SU-DHL-6 (cell line): ENCODE measurements around the gene COPS4.

ENCODE experiments used
- CTCF ChIP-seq: fragments of 200-600 bp; sonication (generic); IDR thresholded peaks from one replicate; pipeline ENCODE4 v1.5.1; 2017; ENCODE audit warnings: antibody characterized with exemption, mild to moderate bottlenecking, low read length, moderate library complexity; ENCODE audit not compliant: insufficient read depth, poor library complexity, severe bottlenecking
- EZH2phosphoT487 ChIP-seq: fragments of 200-600 bp; sonication (generic), shearing (Covaris generic); conservative IDR thresholded peaks from 2 replicates; pipeline ENCODE4 v1.6.1; 2018; ENCODE audit warnings: mild to moderate bottlenecking, antibody characterized with exemption, low read length, moderate library complexity, mixed read lengths

DNA sequence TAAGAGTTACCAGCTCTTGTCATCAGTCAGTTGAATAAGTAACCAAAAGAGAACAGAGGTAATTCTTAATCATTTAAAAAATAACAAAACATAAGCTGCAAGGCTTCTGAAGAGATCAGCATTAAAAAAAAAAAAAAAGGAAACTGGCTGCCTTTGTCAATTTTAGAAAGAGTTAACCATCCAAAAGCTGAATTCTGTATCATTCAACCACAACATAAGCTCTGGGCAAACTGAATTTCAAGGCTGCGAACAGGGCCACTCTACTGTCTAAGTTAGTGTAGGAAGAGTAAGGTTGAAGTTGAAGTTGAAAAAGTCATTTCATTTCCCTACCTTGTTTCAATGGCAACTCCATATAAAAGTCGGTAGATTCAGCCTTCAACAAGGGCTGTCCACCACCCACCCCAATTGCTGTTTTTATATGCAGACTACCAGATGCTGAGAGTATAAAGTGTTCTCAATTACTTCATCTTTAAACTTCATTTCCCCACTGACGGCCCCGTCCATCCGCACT lies 23.2 kb upstream of the COPS4 start:
- no peak for TF ChIP-seq CTCF
- TF ChIP-seq EZH2phosphoT487, result no peak
